ENCODE measurements around the gene GLYATL1. TPM values are rescaled to one million over a fixed set of nuclear protein-coding genes. Genes with fewer than 3 reads are reported as not detected.

The GLYATL1 gene
- total RNA-seq, 1 donor: 0.10 TPM

DNA sequence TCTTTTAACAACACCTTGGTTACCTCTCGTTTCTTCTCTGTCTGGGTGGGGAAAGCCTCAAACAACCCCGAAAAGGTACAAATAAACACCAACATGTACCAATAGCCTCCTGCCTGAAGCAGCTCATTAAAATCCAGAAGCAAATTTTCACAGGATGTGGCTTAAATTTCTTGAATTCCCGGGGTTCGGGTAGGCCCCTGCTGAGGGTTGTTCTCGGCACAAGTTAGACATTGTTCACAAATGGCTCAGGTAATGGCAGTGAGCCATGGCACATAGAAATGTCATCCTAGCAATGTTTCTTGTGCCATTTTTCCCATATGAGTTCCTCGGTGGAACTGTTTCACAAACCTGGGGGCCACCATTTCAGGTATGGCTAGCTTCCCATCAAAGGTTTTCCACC is 19.7 kb upstream of the GLYATL1 start:
- Histone ChIP-seq H3K27me3 (ENCODE audit: insufficient read depth, low read length) (no peaks in the 10 kb centered on the region), H3K4me3 (ENCODE audit: low read length) (no peak overlapping the region), H3K4me1 (ENCODE audit: insufficient read depth, low read length) (no peaks in the 10 kb centered on the region), H3K9me3 (ENCODE audit: low read depth, low read length) (peaks cover 18% of the 10 kb centered on the region)

DNA sequence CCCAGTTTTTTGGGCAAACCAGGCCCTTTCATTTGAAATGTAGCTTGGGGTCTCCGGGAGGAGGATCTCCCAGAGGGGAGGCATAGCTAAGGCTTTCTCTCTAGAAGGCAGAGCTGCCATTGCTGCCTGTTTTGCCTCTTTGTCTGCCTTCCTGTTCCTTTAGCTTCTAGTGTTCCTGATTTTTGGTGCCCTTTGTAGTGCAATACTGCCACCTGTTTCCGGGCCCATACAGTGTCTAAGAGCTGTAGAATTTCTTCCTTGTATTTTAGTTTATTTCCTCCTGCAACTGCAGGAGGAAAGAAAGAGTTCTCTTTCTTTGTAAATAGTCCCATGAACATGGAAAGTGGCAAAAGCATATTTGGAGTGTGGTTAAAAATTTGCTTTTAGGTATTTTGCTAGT is 19.3 kb upstream of the GLYATL1 start:
- Histone ChIP-seq H3K27me3 (ENCODE audit: insufficient read depth, low read length) (no peaks in the 10 kb centered on the region), H3K9me3 (ENCODE audit: low read depth, low read length) (peaks cover 18% of the 10 kb centered on the region), H3K4me1 (ENCODE audit: insufficient read depth, low read length) (no peaks in the 10 kb centered on the region), H3K4me3 (ENCODE audit: low read length) (no peak overlapping the region)

DNA sequence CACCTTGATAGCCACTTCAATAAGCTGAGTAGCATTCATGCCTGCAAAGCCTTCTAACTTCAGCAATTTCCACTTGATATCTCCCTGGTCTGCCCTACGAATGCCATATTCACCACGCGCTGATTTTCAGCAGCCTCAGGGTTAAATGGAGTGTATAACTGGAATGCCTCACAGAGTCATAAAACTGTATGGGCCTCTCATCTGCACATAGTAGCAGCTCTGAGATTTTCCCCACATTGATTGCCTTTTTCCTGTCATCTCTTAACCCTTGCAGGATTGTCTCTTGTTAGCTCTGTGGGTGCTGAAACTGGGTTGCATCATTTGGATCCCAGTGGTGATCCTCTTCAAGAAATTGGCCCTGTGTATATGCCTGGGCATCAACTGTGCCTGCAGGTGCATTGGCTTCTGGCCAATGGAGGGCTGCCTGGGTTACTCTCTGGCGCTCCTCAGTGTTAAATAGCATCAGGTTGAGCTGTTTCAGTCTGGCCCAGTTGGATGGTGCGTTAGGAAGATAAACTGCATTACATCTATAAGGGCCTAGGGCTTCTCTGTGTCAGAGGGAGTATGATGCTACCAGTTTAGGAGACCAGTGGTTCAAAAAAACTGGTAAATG is 17.4 kb upstream of the GLYATL1 start:
- Histone ChIP-seq H3K4me3 (ENCODE audit: low read length) (no peak overlapping the region), H3K4me1 (ENCODE audit: insufficient read depth, low read length) (no peaks in the 10 kb centered on the region), H3K9me3 (ENCODE audit: low read depth, low read length) (peaks cover 8% of the 10 kb centered on the region), H3K27me3 (ENCODE audit: insufficient read depth, low read length) (no peaks in the 10 kb centered on the region)

DNA sequence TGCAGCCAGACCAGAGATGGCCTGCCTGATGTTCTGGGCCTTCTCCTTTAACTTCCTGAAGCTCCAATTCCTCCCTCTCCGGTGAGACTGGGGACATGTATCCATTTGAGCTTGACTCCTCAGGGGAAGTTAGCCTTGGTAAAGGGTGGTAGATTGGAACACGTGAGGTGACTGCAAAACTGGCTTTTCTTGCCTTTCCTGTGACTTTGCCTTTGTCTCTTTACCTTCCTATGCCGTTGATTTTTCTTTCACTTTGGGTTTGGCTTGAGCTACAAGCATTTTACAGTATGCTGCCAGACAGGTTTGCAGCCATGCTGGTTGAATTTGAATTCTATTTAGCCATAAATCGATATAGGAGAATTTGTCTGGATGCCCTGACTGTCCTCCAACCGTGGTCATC is 16.8 kb upstream of the GLYATL1 start:
- H3K4me3 ChIP-seq (ENCODE audit: low read length): no peak overlapping the region
- peaks cover 2% of the 10 kb centered on the region for H3K9me3 ChIP-seq (ENCODE audit: low read depth, low read length)
- peaks cover under 1% of the 10 kb centered on the region for H3K4me1 ChIP-seq (ENCODE audit: insufficient read depth, low read length)
- H3K27me3 ChIP-seq (ENCODE audit: insufficient read depth, low read length): no peaks in the 10 kb centered on the region

DNA sequence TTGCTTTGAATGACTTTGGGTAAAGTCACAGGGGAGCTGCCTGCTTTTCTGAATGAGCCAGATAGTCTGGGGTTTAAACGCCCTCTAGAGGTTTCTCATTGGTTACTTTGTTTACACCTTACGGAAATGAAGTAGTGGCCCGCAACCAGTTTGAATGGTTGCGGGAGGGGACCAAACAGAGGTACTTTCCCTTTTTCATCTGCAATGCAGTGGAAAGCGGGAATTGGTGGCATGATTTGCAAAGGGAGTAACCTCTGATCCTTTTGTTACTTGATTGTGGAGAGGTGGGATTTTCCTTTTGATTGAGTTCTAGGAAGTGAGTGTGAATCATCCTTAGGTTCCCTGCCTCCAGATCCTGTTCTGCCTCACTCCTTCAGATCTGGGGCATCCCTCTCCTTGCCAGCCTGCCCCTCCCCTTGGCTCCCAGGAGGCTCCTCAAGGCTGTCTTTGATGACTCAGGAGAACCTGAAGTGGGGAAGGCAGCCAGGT is 15.9 kb upstream of the GLYATL1 start:
- H3K4me3 ChIP-seq (ENCODE audit: low read length): no peak overlapping the region
- H3K27me3 ChIP-seq (ENCODE audit: insufficient read depth, low read length): peaks cover 4% of the 10 kb centered on the region
- H3K9me3 ChIP-seq (ENCODE audit: low read depth, low read length): no peaks in the 10 kb centered on the region
- H3K4me1 ChIP-seq (ENCODE audit: insufficient read depth, low read length): peaks cover 6% of the 10 kb centered on the region

DNA sequence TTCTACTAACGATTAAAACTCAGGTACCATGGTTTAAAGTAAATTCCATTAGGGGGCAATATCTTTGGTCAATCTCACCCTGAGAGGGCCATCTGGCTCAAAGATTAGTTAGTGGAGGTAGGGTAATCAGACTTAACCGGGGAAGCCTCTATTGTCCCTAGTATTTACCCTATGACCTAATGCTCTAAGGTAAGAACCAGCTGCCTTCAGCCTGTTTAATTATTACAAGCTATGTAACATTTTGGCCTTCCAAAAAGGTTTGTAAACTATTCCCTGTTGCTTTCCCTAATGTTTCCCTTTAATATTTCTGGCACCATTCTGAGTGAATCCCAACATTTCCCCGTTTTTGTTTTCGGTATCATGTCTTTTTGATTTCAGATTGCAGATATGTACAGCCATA is 15.1 kb upstream of the GLYATL1 start:
- Histone ChIP-seq H3K27me3 (ENCODE audit: insufficient read depth, low read length) (peaks cover 4% of the 10 kb centered on the region), H3K4me3 (ENCODE audit: low read length) (no peak overlapping the region), H3K4me1 (ENCODE audit: insufficient read depth, low read length) (peaks cover 6% of the 10 kb centered on the region), H3K9me3 (ENCODE audit: low read depth, low read length) (no peaks in the 10 kb centered on the region)

DNA sequence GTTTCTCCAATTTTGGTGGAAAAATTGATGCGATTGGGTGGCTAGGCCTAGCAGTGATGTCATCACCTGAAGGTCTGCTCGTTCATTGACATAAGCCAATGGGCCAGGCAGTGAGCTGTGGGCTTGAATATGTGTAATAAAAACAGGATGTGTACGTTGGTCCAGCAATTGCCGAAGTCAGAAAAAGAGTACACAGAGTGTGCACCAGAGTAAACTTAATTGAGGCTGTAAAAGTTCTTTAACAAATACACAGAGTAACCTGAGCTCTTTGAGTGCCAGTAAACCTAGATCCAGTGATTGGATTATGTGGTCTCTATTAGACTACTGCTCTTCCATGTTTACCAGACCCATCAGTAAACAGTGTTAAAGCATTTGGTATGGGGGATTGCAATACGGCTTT is 13.0 kb upstream of the GLYATL1 start:
- no peak overlapping the region for H3K4me3 ChIP-seq (ENCODE audit: low read length)
- no peaks in the 10 kb centered on the region for H3K9me3 ChIP-seq (ENCODE audit: low read depth, low read length)

DNA sequence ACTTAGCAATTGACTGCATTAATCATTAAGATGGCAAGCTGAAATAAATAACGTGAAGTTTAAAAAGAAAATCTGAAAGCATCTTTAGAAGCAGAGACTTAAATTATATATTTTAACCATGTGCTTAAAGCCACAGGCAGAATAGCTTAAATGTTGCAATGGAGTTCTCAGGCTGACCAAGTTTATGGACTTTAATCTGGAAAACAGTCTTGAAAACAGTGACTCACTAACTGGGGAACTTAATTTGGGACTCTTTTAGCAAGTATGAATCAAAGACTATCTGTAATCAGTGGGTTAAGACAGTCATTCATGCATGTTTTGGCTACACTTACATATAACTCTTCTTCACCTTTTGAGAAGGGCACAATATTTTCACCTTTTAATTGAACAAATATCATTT is 12.6 kb upstream of the GLYATL1 start:
- Histone ChIP-seq H3K4me3 (ENCODE audit: low read length) (no peak overlapping the region), H3K9me3 (ENCODE audit: low read depth, low read length) (no peaks in the 10 kb centered on the region), H3K4me1 (ENCODE audit: insufficient read depth, low read length) (peaks cover 6% of the 10 kb centered on the region), H3K27me3 (ENCODE audit: insufficient read depth, low read length) (peaks cover 4% of the 10 kb centered on the region)

More for the DNA sequence above, 13.0 kb upstream of the GLYATL1 start:
- H3K4me1 ChIP-seq (ENCODE audit: insufficient read depth, low read length): peaks cover 6% of the 10 kb centered on the region
- peaks cover 4% of the 10 kb centered on the region for H3K27me3 ChIP-seq (ENCODE audit: insufficient read depth, low read length)

DNA sequence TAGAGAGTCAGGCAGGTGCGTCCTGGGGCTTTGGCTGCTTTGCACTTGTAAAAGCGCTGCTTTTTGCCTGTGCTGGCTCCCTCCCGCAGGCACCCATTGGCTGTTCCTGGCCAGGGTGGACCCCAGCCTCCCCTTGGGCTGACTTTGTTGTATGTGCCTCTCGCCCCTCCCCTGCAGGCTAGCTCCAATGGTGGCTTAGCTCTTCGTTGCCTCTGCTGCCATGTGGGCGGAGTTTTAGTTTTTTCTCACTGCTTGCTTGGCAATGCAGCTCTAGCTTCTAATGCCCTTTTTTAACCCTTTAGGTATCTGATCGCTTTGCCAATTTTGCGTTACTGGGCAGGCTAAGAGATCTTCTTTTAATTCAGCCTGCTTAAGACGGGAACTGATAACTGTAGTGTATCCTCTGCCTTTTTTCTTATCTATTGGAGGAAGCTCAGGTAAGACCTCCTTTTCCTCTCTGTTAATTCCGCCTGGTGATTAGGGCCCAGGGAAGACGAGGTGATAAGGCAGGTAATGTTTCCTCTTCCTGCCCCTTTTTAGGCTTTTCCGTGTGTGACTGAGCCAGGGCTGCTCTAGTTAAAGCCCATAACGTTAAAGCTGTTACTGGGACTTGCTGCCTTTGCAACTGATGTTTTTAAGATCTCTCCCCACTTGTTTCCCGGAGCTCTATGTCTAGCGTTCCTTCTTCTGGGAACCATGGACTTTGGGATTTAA is 11.7 kb upstream of the GLYATL1 start:
- Histone ChIP-seq H3K27me3 (ENCODE audit: insufficient read depth, low read length) (peaks cover 4% of the 10 kb centered on the region), H3K9me3 (ENCODE audit: low read depth, low read length) (no peaks in the 10 kb centered on the region), H3K4me3 (ENCODE audit: low read length) (no peak overlapping the region), H3K4me1 (ENCODE audit: insufficient read depth, low read length) (peaks cover 6% of the 10 kb centered on the region)

DNA sequence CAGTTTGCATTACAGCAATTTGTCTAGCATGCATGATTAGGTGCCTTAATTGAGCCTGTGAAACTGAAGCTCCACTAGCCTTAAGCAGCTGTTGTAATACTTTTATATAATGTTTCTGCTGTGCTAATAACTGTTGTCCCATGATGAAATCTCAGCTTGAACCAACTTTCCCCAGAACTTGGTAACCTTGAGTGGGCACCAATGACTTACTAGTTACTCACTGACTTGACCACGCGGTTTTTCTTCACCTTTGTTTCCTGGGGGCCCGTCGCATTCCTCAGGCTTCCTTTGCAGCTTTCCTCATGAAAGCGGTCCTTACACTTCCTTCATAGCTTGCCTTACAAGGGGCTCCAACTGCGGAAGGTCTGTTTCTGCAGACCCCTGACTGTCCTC is 11.2 kb upstream of the GLYATL1 start:
- H3K4me3 ChIP-seq (ENCODE audit: low read length): no peak overlapping the region
- no peaks in the 10 kb centered on the region for H3K9me3 ChIP-seq (ENCODE audit: low read depth, low read length)
- H3K27me3 ChIP-seq (ENCODE audit: insufficient read depth, low read length): peaks cover 4% of the 10 kb centered on the region
- H3K4me1 ChIP-seq (ENCODE audit: insufficient read depth, low read length): peaks cover 6% of the 10 kb centered on the region

DNA sequence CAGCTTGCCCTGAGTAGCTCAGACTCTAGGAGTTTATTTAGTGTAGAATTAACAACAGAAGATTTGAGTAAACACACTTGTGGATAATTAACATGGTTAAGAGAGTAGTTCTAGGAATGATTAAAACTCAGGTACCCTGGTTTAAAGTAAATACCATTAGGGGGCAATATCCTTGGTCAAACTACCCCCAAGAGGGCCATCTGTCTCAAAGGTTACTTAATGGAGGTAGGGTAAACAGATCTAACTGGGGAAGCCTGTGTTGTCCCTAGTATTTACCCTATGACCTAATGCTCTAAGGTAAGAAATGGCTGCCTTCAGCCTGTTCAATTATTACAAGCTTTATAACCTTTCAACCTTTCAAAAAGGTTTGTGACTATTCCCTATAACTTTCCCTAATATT is 10.6 kb upstream of the GLYATL1 start:
- H3K4me3 ChIP-seq (ENCODE audit: low read length): no peak overlapping the region
- H3K9me3 ChIP-seq (ENCODE audit: low read depth, low read length): no peaks in the 10 kb centered on the region
- H3K27me3 ChIP-seq (ENCODE audit: insufficient read depth, low read length): peaks cover 4% of the 10 kb centered on the region
- peaks cover 6% of the 10 kb centered on the region for H3K4me1 ChIP-seq (ENCODE audit: insufficient read depth, low read length)

DNA sequence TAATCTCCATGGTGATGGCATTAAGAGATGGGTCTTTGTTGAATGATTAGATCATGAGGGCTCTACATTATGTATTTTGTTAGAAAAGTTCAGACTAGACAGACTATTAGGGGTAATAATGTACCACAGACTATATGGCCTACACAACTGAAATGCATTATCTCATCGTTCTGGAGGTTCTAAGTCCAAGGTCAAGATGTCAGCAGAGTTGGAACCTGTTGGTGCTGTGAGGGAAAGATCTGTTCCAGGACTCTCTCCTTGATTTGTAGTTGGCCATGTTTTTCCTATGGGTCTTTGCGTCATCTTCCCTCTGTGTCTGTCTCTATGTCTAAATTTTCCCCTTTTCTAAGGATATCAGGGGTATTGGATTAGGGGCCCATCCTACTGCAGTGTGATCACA is 8.4 kb upstream of the GLYATL1 start:
- Histone ChIP-seq H3K4me3 (ENCODE audit: low read length) (no peak overlapping the region), H3K9me3 (ENCODE audit: low read depth, low read length) (no peaks in the 10 kb centered on the region), H3K4me1 (ENCODE audit: insufficient read depth, low read length) (peaks cover 6% of the 10 kb centered on the region), H3K27me3 (ENCODE audit: insufficient read depth, low read length) (peaks cover 4% of the 10 kb centered on the region)

DNA sequence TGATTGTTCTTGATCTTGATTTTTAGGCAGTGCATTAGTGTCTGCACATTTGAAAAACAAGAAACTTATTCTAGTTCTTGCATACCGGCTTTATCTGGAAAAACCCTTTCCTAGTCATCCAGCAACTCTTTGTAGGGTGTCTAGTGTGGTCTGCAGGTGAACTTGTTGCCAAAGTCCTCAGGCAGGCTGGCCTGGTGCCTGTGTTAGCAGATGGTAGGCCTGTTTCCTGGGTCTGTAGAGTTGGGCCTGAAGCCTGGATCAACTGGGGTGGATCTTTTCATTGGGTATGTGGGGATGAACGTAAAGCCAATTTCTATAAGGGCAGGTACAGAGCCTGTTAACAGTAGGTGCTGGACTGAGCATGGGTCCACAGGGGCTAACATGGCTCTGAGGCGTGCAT is 5.6 kb upstream of the GLYATL1 start:
- H3K9me3 ChIP-seq (ENCODE audit: low read depth, low read length): no peaks in the 10 kb centered on the region
- no peak overlapping the region for H3K4me3 ChIP-seq (ENCODE audit: low read length)
- no peaks in the 10 kb centered on the region for H3K4me1 ChIP-seq (ENCODE audit: insufficient read depth, low read length)
- no peaks in the 10 kb centered on the region for H3K27me3 ChIP-seq (ENCODE audit: insufficient read depth, low read length)

DNA sequence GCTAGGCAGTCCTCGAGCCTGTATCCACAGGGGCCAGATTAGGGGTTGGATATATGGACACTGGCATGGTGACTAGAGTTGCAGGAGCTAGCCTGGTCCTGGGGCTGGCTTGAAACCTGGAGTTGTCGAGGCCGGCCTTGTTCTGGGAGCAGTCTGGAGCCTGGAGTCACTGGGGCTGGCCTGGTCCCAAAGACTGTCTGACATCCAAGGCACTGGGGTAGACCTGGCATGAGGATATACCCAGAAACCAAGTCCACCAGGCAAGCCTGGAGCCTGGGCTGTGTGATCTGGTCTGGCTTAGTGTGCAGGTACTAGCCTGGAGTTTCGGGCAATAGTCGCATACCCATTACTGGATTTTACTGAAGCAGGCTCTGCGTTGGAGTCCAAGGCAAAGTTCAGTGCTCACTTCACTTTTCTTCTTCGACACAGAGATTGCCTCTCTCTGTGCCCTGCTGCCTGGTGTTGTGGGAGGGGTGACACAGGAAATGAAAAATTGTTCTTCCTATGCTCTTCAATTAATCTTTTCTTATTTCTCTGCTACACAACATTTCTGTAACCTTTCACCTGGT is 4.3 kb upstream of the GLYATL1 start:
- no peaks in the 10 kb centered on the region for H3K9me3 ChIP-seq (ENCODE audit: low read depth, low read length)
- no peak overlapping the region for H3K4me3 ChIP-seq (ENCODE audit: low read length)
- no peaks in the 10 kb centered on the region for H3K27me3 ChIP-seq (ENCODE audit: insufficient read depth, low read length)
- no peaks in the 10 kb centered on the region for H3K4me1 ChIP-seq (ENCODE audit: insufficient read depth, low read length)

DNA sequence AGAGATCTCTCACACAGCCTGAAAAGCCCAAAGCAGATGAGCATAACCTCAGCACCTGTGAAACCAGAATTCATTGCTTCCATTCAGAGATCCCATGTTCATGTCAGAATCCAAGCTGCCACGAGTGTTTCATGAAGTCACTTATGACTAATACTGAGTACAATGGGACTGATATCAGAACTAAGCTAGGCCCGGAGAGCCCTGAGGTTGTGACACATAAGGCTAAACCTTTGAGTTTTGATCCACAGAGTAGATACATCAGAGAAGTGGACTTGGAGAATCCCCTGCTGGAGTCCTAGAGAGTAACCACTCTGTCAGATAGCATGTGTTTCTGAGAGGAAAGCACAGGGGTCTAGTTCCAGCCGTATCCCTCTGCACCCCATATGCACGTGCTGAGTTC is 890 bp upstream of the GLYATL1 start:
- Histone ChIP-seq H3K4me3 (ENCODE audit: low read length) (no peak overlapping the region), H3K9me3 (ENCODE audit: low read depth, low read length) (no peaks in the 10 kb centered on the region), H3K4me1 (ENCODE audit: insufficient read depth, low read length) (no peaks in the 10 kb centered on the region), H3K27me3 (ENCODE audit: insufficient read depth, low read length) (no peaks in the 10 kb centered on the region)

DNA sequence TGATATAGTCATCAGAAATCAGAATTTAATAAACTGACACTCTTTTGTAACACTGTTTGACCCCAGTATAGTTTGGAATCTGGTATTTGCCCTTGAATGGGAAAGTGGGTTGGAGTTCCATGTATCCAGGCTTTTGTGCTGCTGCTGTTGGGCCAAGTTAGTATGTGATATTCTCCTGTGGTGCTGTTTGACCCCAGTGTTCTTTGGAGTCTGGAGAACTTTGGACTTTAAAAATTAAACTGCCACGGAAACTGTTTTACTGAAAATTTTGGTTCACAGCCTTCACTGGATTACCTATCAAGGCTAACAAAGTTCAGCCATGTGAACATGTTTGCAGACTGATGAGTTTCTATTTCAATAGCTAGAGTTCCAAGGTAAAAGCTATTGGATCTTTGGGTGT is 740 bp downstream of the GLYATL1 start:
- H3K4me1 ChIP-seq (ENCODE audit: insufficient read depth, low read length): no peaks in the 10 kb centered on the region
- no peaks in the 10 kb centered on the region for H3K9me3 ChIP-seq (ENCODE audit: low read depth, low read length)
- H3K4me3 ChIP-seq (ENCODE audit: low read length): no peak overlapping the region
- H3K27me3 ChIP-seq (ENCODE audit: insufficient read depth, low read length): no peaks in the 10 kb centered on the region

All from mononuclear cell (primary cell).